Measurements from ENCODE around the gene SLC35E1. TPM values are rescaled to one million over a fixed set of nuclear protein-coding genes. Genes with fewer than 3 reads are reported as not detected.

The SLC35E1 gene
- total and polyA plus RNA-seq, 2 donors (not counting 3 experiments of a cell fraction or from before 2014, with no cell fraction given), result 36.0 to 37.5 TPM

DNA sequence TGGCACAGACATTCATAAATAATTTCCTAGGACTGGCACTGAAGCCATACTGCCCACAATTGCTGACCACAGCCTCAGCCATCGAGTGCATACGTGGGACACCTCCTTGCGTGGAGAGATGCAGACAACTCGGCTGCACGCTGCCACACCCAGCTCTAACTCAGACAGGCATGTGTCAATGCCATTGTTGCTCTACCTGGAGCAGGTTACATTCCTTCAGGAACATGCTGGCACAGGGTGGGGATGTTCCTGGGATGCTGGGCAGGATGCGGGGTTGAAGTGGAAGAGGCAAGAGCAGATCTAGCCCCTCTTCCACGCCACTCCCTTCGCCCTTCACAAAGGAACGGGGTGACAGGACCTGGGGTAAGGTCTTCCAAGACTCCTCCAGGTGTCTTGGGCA, 24.2 kb upstream of the SLC35E1 start:
- Histone ChIP-seq H3K36me3 (ENCODE audit: control insufficient read depth in 2 of 2, extremely low read depth in 1 of 2, insufficient read depth in 2 of 2, low read length in 2 of 2) (no peaks in the 10 kb centered on the region), H3K79me2 (ENCODE audit: control insufficient read depth, insufficient read depth, low read length) (peaks cover 85% of the 10 kb centered on the region), H4K20me1 (replicated peaks; ENCODE audit: control insufficient read depth, extremely low read depth, insufficient read depth, low read length) (no peaks in the 10 kb centered on the region), H3K4me1 (ENCODE audit: control insufficient read depth, extremely low read depth, insufficient read depth, low read length) (peaks cover 5% of the 10 kb centered on the region), H2AFZ (ENCODE audit: low read depth, low read length) (no peak overlapping the region), H3K9me3 (replicated peaks; ENCODE audit: control insufficient read depth, insufficient read depth, low read length) (no peaks in the 10 kb centered on the region), H3K4me3 (replicated peaks in 1 of 3; ENCODE audit: insufficient read depth in 1 of 3, low read depth in 1 of 3, low read length in 3 of 3) (no peak overlapping the region), H3K9me1 (replicated peaks; ENCODE audit: control insufficient read depth, extremely low read depth, insufficient read depth, low read length) (no peaks in the 10 kb centered on the region), H3K27ac (ENCODE audit: insufficient read depth, low read depth, low read length) (no peak overlapping the region), H3K9ac (replicated peaks; ENCODE audit: extremely low read depth, insufficient read depth, low read length) (no peak overlapping the region), H3K4me2 (ENCODE audit: insufficient read depth, low read length) (no peak overlapping the region), H3K27me3 (ENCODE audit: control insufficient read depth in 2 of 2, insufficient read depth in 2 of 2, low read length in 2 of 2) (no peaks in the 10 kb centered on the region)
- dilution Hi-C loops (cut with MboI; ENCODE audit: extremely low pct_ligation_motif_present, low sequenced_read_pairs) (no loop called here), intact Hi-C loops (cut with micrococcal nuclease) (no loop called here)
- POLR2A ChIA-PET, result no interaction called here
- TF ChIP-seq MYC (IDR thresholded peaks at IDR 0.05; ENCODE audit: low read depth, low read length), result no peak
- TF ChIP-seq JUN (IDR thresholded peaks at IDR 0.05; ENCODE audit: borderline replicate concordance, insufficient read depth, insufficient read length, low read depth), result no peak
- no peak for TF ChIP-seq EZH2 (IDR thresholded peaks at IDR 0.05; ENCODE audit: borderline replicate concordance, low read depth, low read length, severe bottlenecking)
- TF ChIP-seq, protein P1, sequence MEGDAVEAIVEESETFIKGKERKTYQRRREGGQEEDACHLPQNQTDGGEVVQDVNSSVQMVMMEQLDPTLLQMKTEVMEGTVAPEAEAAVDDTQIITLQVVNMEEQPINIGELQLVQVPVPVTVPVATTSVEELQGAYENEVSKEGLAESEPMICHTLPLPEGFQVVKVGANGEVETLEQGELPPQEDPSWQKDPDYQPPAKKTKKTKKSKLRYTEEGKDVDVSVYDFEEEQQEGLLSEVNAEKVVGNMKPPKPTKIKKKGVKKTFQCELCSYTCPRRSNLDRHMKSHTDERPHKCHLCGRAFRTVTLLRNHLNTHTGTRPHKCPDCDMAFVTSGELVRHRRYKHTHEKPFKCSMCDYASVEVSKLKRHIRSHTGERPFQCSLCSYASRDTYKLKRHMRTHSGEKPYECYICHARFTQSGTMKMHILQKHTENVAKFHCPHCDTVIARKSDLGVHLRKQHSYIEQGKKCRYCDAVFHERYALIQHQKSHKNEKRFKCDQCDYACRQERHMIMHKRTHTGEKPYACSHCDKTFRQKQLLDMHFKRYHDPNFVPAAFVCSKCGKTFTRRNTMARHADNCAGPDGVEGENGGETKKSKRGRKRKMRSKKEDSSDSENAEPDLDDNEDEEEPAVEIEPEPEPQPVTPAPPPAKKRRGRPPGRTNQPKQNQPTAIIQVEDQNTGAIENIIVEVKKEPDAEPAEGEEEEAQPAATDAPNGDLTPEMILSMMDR (IDR thresholded peaks at IDR 0.05; ENCODE audit: extremely low read depth in 1 of 2, insufficient read depth in 1 of 2, low read depth in 1 of 2, low read length in 2 of 2), result no peak
- TF ChIP-seq POLR2A (IDR thresholded peaks at IDR 0.05; ENCODE audit: low read depth, low read length), result no peak
- no peak for TF ChIP-seq POLR2AphosphoS5 (IDR thresholded peaks at IDR 0.05; ENCODE audit: insufficient read depth, low read depth, low read length)
- TF ChIP-seq, protein P2, sequence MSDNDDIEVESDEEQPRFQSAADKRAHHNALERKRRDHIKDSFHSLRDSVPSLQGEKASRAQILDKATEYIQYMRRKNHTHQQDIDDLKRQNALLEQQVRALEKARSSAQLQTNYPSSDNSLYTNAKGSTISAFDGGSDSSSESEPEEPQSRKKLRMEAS (IDR thresholded peaks at IDR 0.05; ENCODE audit: insufficient read depth, insufficient read length), result no peak
- TF ChIP-seq FOS (IDR thresholded peaks at IDR 0.05; ENCODE audit: borderline replicate concordance, insufficient read depth, low read length), result no peak
- TF ChIP-seq GATA2 (IDR thresholded peaks at IDR 0.05; ENCODE audit: insufficient read depth, insufficient read length, low read depth, low read length), result no peak
- DNase-seq (ENCODE audit: low read depth, low spot score) (no peak), FAIRE-seq (no peak)
- no TSS peak for BruUV-seq (replicated peaks)
- CTCF ChIA-PET, result no interaction called here

Data from endothelial cell of umbilical vein (primary cell).